Measurements from ENCODE around the gene AGFG1. TPM values are rescaled to one million over a fixed set of nuclear protein-coding genes. Genes with fewer than 3 reads are reported as not detected.

AGFG1 gene
- total RNA-seq, 2 experiments from 2014 or later = 119 to 127 TPM

DNA sequence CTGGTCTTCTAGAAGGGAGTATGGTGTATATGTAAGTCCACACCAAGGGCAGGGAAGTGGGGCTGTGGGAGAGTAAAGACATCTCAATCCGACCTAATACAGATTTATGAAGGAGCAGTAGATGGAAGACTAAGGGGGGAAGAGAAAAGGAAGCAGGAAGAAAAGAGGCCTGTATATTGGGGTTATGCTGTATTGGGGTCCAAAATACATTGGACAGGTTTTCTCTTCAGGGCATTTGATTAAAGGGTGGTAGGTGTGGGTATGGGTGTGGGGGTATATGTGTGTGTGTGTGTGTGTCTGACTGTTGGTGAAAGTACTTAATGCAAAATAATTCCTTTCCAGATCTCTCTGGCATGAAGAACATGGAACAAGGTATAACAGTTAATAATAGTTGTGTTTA, 93.1 kb downstream of the AGFG1 start:
- H3K9me3 Mint-ChIP-seq = no peaks in the 10 kb centered on the region
- no peak for DNase-seq
- no peak overlapping the region for H3K27ac Mint-ChIP-seq
- intact Hi-C loops (cut with micrococcal nuclease) = no loop called here
- H3K4me1 Mint-ChIP-seq (ENCODE audit: low read depth) = no peaks in the 10 kb centered on the region
- POLR2A ChIA-PET = no interaction called here
- H3K27me3 Mint-ChIP-seq = no peaks in the 10 kb centered on the region
- H3K4me3 Mint-ChIP-seq = no peak overlapping the region
- H3K36me3 Mint-ChIP-seq = peaks cover 2% of the 10 kb centered on the region
- CTCF ChIA-PET = interaction anchor here (0.7 to 1.0 kb wide), 2 partner anchors 18 to 159 kb away, joined by 3 read pairs; no protein-coding TSS in a partner anchor

DNA sequence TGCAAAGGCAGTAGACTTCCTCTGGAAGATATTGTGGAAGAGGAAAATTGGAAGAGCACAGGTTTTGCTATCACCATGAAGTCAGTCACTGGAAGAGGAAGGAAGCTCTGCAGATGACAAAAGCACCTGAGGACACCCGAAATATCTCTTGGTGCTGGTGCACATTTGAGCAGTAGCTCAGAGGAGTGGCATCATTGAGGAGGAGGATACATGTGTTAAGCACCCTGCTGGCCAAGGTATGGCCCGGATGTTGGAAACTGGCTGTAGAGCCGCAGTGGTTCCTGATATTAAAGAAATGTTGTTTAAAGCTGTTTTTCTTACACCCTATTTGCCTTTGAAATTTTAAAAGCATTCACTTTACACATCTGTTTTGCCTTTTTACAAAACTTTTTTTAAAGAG, 94.1 kb downstream of the AGFG1 start:
- peaks cover 2% of the 10 kb centered on the region for H3K36me3 Mint-ChIP-seq
- intact Hi-C loops (cut with micrococcal nuclease) = no loop called here
- CTCF ChIA-PET = interaction anchor here (1.1 kb wide), 2 partner anchors 12 to 92 kb away, joined by 3 to 4 read pairs; no protein-coding TSS in a partner anchor
- DNase-seq = no peak
- H3K27me3 Mint-ChIP-seq = no peaks in the 10 kb centered on the region
- H3K27ac Mint-ChIP-seq = no peak overlapping the region
- POLR2A ChIA-PET = no interaction called here
- H3K4me1 Mint-ChIP-seq (ENCODE audit: low read depth) = no peaks in the 10 kb centered on the region
- no peaks in the 10 kb centered on the region for H3K9me3 Mint-ChIP-seq
- no peak overlapping the region for H3K4me3 Mint-ChIP-seq

DNA sequence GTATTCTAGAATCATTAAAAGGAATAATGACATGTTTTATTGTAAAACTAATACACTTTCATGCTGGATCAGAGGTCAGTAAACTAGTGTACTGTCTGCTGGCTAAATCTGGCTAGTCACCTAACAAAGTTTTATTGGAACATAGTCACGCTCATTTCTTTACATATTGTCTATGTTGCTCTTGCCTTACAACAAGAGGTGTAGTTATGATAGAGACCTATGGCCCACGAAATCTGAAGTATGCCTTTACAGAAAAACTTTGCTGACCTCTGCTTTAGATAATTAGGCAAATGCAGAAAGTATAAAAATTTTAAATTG, 96.9 kb downstream of the AGFG1 start:
- CTCF ChIA-PET = no interaction called here
- Mint-ChIP-seq H3K4me1 (ENCODE audit: low read depth) (no peaks in the 10 kb centered on the region), H3K4me3 (no peak overlapping the region), H3K27me3 (no peaks in the 10 kb centered on the region), H3K9me3 (no peaks in the 10 kb centered on the region), H3K27ac (no peak overlapping the region), H3K36me3 (peaks cover 2% of the 10 kb centered on the region)
- intact Hi-C loops (cut with micrococcal nuclease) = no loop called here
- DNase-seq = no peak
- POLR2A ChIA-PET = no interaction called here

DNA sequence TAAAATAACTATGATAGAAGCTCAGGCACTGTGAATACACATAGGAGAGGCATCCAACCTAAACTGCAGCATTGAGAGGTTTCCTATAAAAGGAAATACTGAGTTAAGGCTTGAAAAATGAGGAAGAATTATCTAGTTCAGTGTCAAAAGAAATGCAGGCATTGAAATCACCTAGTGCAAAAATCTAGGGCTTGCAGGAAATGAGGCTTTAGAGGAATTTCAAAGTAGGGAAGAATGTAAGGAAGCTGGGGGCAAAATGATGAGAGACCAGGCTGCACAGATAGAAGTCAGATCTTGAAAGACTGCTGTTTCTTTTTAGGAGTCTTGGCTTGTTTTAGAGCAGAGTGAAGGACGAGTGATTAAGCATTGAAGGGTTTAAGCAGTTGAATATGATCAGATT, 98.7 kb downstream of the AGFG1 start:
- intact Hi-C loops (cut with micrococcal nuclease) = loop anchor here (10.0 kb wide), 1 partner anchor 166 kb away; no protein-coding TSS in a partner anchor
- Mint-ChIP-seq H3K27ac (no peak overlapping the region), H3K27me3 (no peaks in the 10 kb centered on the region), H3K9me3 (no peaks in the 10 kb centered on the region), H3K4me3 (no peak overlapping the region), H3K4me1 (ENCODE audit: low read depth) (no peaks in the 10 kb centered on the region), H3K36me3 (peaks cover 2% of the 10 kb centered on the region)
- DNase-seq = no peak
- CTCF ChIA-PET = no interaction called here
- POLR2A ChIA-PET = no interaction called here

DNA sequence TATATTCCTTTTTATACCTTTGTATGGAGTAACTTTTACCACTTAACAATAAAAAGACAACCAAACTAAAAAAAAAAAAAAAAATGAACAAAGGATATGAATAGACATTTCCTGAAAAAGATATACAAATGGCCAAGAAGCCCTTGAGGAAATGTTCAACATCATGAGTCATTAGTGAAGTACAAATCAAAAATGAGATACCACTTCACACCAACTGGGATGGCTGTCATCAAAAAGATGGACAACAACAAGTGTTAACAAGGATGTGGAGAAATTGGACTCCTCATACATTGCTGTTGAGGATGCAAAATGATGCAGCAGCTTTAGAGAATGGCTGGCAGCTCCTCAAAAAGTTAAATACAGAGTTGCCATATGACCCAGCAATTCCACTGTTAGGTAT, 104.2 kb downstream of the AGFG1 start:
- Mint-ChIP-seq H3K4me3 (no peak overlapping the region), H3K27me3 (peaks cover 19% of the 10 kb centered on the region), H3K36me3 (no peaks in the 10 kb centered on the region), H3K9me3 (no peaks in the 10 kb centered on the region), H3K4me1 (ENCODE audit: low read depth) (no peaks in the 10 kb centered on the region), H3K27ac (no peak overlapping the region)
- ChIA-PET POLR2A (no interaction called here), CTCF (no interaction called here)
- DNase-seq = no peak
- intact Hi-C loops (cut with micrococcal nuclease) = loop anchor here (10.0 kb wide), 1 partner anchor 171 kb away; no protein-coding TSS in a partner anchor

DNA sequence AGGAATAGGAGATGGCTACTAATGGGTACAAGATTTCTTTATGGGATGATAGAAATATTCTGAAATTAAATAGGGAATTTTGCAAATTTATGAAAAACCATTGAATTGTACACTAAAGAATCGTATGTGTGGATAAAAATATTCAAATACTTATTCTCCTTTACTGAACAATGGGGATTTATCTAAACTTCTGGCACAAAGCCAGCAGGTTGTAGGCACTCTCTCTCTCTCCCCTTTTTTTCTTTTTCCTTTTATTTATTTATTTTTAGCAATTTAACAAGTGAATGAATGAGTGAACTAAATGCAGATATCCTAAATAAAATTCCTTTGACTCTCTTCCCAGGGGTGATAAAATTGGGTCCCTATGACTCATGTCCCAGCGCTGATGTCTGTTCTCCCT, 104.9 kb downstream of the AGFG1 start:
- intact Hi-C loops (cut with micrococcal nuclease) = loop anchor here (10.0 kb wide), 1 partner anchor 172 kb away; no protein-coding TSS in a partner anchor
- Mint-ChIP-seq H3K36me3 (no peaks in the 10 kb centered on the region), H3K27ac (no peak overlapping the region), H3K27me3 (peaks cover 23% of the 10 kb centered on the region), H3K4me3 (no peak overlapping the region), H3K9me3 (no peaks in the 10 kb centered on the region), H3K4me1 (ENCODE audit: low read depth) (no peaks in the 10 kb centered on the region)
- CTCF ChIA-PET = no interaction called here
- POLR2A ChIA-PET = no interaction called here
- DNase-seq = no peak

DNA sequence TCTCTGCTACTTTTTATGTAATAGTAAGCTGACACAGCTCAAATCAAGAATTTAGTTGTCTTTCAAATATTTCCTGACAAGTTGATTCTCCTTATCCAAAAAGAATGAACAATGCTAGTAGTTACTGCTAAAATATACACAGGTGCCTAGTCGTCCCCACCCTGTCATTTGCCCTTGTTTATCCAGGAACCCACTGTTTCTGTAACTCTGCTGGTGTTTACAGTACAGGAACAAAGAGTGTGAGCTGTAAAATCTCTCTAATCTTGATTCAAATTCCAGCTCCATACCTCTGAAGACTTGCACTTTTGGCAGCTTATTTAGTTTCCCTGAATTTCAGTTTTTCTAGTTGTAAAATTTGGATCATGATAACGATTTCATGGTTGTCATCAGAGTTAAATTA, 105.6 kb downstream of the AGFG1 start:
- intact Hi-C loops (cut with micrococcal nuclease) = loop anchor here (10.0 kb wide), 1 partner anchor 173 kb away; no protein-coding TSS in a partner anchor
- H3K36me3 Mint-ChIP-seq = peaks cover 6% of the 10 kb centered on the region
- no peak overlapping the region for H3K27ac Mint-ChIP-seq
- peaks cover 26% of the 10 kb centered on the region for H3K27me3 Mint-ChIP-seq
- no peak overlapping the region for H3K4me3 Mint-ChIP-seq
- ChIA-PET CTCF (no interaction called here), POLR2A (no interaction called here)
- DNase-seq = no peak
- no peaks in the 10 kb centered on the region for H3K4me1 Mint-ChIP-seq (ENCODE audit: low read depth)
- H3K9me3 Mint-ChIP-seq = peaks cover 6% of the 10 kb centered on the region

DNA sequence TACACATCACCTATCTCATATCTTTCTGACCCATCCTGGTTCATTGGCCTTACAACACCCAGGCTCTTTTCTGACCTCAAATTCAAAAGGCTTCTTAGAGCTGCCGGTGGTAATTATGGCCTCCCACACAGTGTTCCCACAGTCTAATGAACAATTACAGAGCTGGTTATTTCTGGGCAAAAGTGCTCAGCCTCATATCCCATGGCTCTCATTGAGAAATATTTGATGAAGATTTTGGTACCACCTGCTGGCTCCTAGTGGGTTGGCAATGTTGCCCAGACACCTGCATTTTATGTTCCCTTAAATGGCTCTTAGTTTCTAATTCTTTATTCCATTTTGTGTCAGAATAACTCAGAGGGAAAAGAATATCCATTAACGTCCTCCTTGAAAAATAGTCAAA, 106.7 kb downstream of the AGFG1 start:
- H3K36me3 Mint-ChIP-seq = peaks cover 10% of the 10 kb centered on the region
- peaks cover 12% of the 10 kb centered on the region for H3K9me3 Mint-ChIP-seq
- POLR2A ChIA-PET = no interaction called here
- CTCF ChIA-PET = no interaction called here
- intact Hi-C loops (cut with micrococcal nuclease) = loop anchor here (10.0 kb wide), 1 partner anchor 174 kb away; no protein-coding TSS in a partner anchor
- H3K4me3 Mint-ChIP-seq = no peak overlapping the region
- no peaks in the 10 kb centered on the region for H3K4me1 Mint-ChIP-seq (ENCODE audit: low read depth)
- no peak overlapping the region for H3K27ac Mint-ChIP-seq
- DNase-seq = no peak
- H3K27me3 Mint-ChIP-seq = peaks cover 26% of the 10 kb centered on the region

DNA sequence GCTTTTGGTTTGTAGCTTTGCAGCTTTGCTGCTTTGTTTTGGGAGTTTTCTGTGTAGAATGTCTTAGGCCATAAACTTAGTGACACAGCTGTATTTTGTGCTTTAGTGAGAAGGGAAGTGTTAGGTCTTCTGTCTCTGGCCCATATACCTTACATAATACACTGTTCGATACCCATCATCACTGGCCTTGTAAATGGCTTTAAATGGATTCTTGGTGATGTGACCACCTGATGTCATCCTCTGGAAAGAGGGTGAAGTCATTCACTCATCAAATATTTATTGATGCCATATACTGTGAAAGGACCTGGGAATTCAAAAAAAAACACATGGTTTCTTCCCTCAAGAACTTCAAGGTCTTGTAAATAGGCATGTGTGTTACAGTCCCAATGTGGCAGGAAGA, 107.8 kb downstream of the AGFG1 start:
- H3K36me3 Mint-ChIP-seq = peaks cover 10% of the 10 kb centered on the region
- no peak for DNase-seq
- ChIA-PET CTCF (no interaction called here), POLR2A (interaction anchor here (0.6 kb wide), 1 partner anchor 31 kb away, joined by 3 read pairs; no protein-coding TSS in a partner anchor)
- no peaks in the 10 kb centered on the region for H3K4me1 Mint-ChIP-seq (ENCODE audit: low read depth)
- intact Hi-C loops (cut with micrococcal nuclease) = loop anchor here (10.0 kb wide), 1 partner anchor 175 kb away; no protein-coding TSS in a partner anchor
- peaks cover 28% of the 10 kb centered on the region for H3K27me3 Mint-ChIP-seq
- peaks cover 12% of the 10 kb centered on the region for H3K9me3 Mint-ChIP-seq
- H3K27ac Mint-ChIP-seq = no peak overlapping the region
- no peak overlapping the region for H3K4me3 Mint-ChIP-seq

DNA sequence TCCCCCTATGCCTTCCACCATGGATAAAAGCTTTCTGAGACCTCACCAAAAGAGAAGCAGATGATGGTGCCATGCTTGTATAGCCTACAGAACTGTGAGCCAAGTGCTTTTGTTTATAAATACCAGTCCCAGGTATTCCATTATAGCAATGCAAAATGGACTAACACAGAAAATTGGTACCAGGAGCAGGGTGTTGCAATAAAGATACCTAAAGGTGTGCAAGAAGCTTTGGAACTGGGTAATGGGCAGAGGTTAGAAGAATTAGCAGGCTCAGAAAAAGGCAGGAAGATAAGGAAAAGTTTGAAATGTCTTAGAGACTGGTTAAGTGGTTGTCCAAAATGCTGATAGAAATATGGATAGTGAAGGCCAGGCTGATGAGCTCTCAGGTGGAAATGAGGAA, 110.4 kb downstream of the AGFG1 start:
- ChIA-PET CTCF (interaction anchor here (1.1 kb wide), 1 partner anchor 75 kb away, joined by 3 read pairs; no protein-coding TSS in a partner anchor), POLR2A (no interaction called here)
- peaks cover 24% of the 10 kb centered on the region for H3K27me3 Mint-ChIP-seq
- peaks cover 10% of the 10 kb centered on the region for H3K36me3 Mint-ChIP-seq
- no peak overlapping the region for H3K27ac Mint-ChIP-seq
- no peaks in the 10 kb centered on the region for H3K4me1 Mint-ChIP-seq (ENCODE audit: low read depth)
- peaks cover 12% of the 10 kb centered on the region for H3K9me3 Mint-ChIP-seq
- no peak overlapping the region for H3K4me3 Mint-ChIP-seq
- DNase-seq = no peak
- intact Hi-C loops (cut with micrococcal nuclease) = no loop called here

DNA sequence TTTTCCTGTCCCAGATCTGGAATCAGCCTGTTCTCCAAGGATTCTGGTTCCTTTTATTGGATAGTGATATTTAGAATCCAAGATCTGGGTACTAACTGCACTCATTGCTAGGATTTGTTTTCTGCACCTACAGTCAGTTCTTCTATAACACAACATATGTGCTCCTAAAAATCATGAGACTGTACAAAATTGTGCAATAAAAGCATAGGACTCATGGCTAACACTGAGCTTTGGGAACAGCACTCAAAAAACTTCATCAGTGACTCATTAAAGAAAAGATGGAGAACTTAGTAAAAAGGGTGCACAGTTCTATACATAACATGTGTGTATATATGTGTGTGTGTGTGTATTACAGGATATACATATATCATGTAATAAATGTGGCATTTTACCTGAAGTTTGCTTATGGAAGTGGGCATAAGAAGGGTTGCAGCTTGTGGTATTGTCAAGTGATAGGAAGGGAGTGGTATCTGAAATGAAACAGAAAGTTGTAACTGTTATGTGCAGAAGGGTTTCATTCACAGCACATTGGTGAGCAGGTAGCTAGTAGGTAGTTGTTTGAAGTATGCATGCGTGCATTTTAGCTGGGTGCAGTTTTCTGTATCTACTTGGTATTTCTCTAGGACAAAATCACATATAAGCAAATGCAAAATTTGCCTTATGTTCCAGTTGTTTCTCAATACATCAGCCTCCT, 120.9 kb downstream of the AGFG1 start:
- Mint-ChIP-seq H3K4me1 (ENCODE audit: low read depth) (no peaks in the 10 kb centered on the region), H3K9me3 (peaks cover 5% of the 10 kb centered on the region), H3K4me3 (no peak overlapping the region), H3K27me3 (peaks cover 33% of the 10 kb centered on the region), H3K36me3 (no peaks in the 10 kb centered on the region), H3K27ac (no peak overlapping the region)
- intact Hi-C loops (cut with micrococcal nuclease) = no loop called here
- ChIA-PET POLR2A (no interaction called here), CTCF (no interaction called here)
- DNase-seq = no peak

DNA sequence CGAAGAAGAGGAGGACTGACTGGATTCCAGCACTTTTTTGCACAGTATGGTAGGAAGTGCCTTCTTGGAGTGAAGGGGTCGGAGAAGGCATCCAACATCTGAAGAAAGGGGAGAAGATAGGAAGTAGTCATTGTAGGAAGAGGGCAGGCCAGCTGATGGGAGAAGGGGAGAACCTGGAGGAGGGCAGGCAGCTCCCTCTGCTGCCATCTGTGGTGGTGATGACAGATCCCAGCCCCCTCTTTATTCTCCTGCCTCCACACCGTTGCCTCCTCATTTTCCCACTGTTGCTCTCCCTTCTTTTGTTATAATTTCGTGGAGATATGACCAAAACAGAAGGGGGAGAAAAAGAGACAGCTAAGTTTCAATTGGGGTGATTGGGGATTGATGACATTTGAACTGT, 123.8 kb downstream of the AGFG1 start:
- H3K27ac Mint-ChIP-seq = no peak overlapping the region

DNA sequence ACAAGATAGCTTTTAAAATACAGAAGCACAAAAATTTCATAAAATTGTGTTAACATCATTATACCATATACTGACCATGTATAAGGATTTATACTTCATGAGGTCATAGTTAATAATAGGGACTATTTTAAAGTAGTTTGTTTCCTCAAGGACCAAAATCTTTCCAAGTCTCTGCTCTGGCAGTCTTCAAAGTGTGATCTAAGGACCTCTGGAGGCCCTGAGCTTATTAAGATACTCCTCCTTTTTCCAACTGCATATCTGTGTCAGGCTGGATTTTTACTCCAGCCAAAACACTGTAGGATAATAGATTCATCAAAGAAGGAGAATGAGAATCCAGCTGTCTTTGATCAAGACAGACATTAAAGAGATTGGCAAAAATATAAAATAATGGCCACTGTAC, 125.1 kb downstream of the AGFG1 start:
- Mint-ChIP-seq H3K4me3 (no peak overlapping the region), H3K27ac (no peak overlapping the region), H3K9me3 (no peaks in the 10 kb centered on the region), H3K27me3 (peaks cover 23% of the 10 kb centered on the region), H3K4me1 (ENCODE audit: low read depth) (no peaks in the 10 kb centered on the region), H3K36me3 (no peaks in the 10 kb centered on the region)
- DNase-seq = no peak
- intact Hi-C loops (cut with micrococcal nuclease) = no loop called here
- CTCF ChIA-PET = no interaction called here
- POLR2A ChIA-PET = no interaction called here

More for the DNA sequence above, 123.8 kb downstream of the AGFG1 start:
- H3K9me3 Mint-ChIP-seq = no peaks in the 10 kb centered on the region
- H3K36me3 Mint-ChIP-seq = no peaks in the 10 kb centered on the region
- H3K4me3 Mint-ChIP-seq = no peak overlapping the region
- peaks cover 24% of the 10 kb centered on the region for H3K27me3 Mint-ChIP-seq
- intact Hi-C loops (cut with micrococcal nuclease) = no loop called here
- no peak for DNase-seq
- POLR2A ChIA-PET = no interaction called here
- CTCF ChIA-PET = no interaction called here
- H3K4me1 Mint-ChIP-seq (ENCODE audit: low read depth) = no peaks in the 10 kb centered on the region

All from activated CD4-positive, alpha-beta memory T cell treated with anti-CD3 and anti-CD28 coated beads for 36 hours (primary cell).